HG03469 (cell line): ENCODE results near the gene GPRASP2.

Experiments
- ATAC-seq: cut with Tn5 transposase; IDR thresholded peaks from one replicate; pipeline ENCODE4 v1.9.1; 2021; ENCODE audit warnings: mild to moderate bottlenecking, moderate library complexity, moderate number of reproducible peaks; ENCODE audit not compliant: unreplicated experiment

GPRASP2 gene

GRCh38 chrX:102744307-102744706, 32.1 kb downstream of the GPRASP2 start:
- ATAC-seq, result no peak

GRCh38 chrX:102745513-102745856, 33.2 kb downstream of the GPRASP2 start:
- no peak for ATAC-seq

- ATAC-seq, result no peak
Observed at GRCh38 chrX:102745857-102746584, 33.8 kb downstream of the GPRASP2 start.

- ATAC-seq, result no peak
Observed at GRCh38 chrX:102765217-102765616, 53.0 kb downstream of the GPRASP2 start.

- ATAC-seq, result no peak
Observed at GRCh38 chrX:102765809-102766208, 53.6 kb downstream of the GPRASP2 start.

GRCh38 chrX:102767287-102767686, 55.0 kb downstream of the GPRASP2 start:
- no peak for ATAC-seq
